NCI-H146 treated with DMSO at 0.1 percent for 48 hours (cell line): ENCODE data around the gene APOB.

Experiments
- DNase-seq: peaks from one replicate; lab custom pipeline; 2025; ENCODE audit not compliant: unreplicated experiment; lab: John Stamatoyannopoulos, UW

The APOB gene

DNA sequence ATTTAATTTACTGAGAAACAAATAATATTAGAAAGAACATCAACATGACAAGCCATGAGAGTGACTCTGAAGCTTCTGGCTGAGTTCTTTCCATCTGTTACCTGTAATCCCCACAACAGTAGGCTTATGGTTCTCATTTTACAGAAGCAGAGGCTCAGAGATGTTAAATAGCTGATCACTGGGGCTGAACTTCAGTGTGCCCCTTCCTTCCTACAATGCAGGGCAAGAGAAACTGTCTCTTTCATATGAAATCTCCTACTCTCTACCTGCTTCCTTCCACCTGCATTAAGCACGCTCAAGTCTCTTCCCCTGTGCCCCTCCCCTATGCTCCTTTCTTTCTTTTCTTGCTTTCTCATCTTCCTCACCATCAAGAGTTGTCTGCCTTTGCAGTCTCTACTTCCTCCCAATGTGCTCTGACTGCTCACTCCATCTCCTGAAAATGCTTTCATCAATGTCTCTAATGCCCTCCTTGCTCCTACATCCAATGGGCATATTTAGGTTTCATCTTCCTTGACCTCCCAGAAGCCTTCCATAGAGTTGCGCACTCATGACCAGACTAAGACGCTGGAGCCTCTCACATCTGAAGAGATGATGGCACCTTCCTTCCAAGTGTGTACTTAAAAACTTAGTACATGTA lies 23.7 kb downstream of the APOB start:
- no peak for DNase-seq

DNA sequence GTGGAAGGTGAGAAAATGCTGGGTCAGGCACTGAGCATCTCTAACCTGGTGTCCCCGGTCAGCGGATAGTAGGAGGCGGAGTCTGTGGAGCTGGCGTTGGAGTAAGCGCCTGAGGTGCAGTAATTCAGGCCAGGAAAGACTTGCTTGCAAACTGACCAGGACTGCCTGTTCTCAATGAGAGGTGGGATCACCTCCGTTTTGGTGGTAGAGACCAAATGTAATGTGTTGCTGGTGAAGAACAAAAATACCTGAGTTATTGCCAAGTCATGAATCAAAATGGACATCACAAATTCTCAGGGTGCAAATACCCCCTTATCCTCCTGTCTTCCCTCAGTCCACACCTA lies 24.2 kb downstream of the APOB start:
- DNase-seq = no peak

- no peak for DNase-seq
Observed at GRCh38 chr2:21019000-21019677, 24.7 kb downstream of the APOB start.

DNA sequence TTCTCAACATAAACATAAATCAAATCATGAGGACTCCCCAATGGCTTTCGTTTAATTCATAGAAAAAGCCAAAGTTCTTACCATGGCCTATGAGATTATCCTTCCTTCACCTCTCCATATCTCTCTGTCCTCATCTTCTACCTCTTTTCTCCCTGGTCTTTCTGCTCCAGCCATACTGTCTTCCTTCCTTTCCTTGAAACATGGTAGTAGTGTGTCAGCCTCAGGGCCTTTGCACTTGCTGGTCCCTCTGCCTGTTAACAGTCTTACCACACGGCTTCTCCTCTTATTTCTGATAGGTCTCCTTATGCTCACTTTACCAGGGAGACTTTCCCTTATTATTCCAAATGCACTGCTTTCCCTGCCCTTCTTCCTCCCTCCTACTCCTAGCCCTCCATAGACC lies 25.6 kb downstream of the APOB start:
- DNase-seq = no peak

- no peak for DNase-seq
Observed at GRCh38 chr2:21017748-21018276, 26.1 kb downstream of the APOB start.

DNA sequence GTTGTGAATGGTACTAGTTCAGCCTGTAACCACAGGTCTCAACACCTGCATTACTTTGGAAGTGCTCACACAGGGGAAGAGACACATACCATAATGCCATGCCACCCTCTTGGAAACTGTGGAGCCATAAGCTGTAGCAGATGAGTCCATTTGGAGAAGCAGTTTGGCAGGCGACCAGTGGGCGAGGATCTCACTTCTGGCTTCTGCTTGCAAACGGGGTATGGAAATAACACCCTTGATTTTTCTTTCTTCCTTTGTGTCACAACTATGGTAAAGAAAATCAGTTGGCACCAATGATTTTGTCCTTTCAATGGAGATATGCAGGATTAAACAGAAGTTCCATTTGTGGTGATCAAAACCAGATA lies 28.6 kb downstream of the APOB start:
- no peak for DNase-seq

GRCh38 chr2:21014364-21015280 lies 29.3 kb downstream of the APOB start:
- no peak for DNase-seq

DNA sequence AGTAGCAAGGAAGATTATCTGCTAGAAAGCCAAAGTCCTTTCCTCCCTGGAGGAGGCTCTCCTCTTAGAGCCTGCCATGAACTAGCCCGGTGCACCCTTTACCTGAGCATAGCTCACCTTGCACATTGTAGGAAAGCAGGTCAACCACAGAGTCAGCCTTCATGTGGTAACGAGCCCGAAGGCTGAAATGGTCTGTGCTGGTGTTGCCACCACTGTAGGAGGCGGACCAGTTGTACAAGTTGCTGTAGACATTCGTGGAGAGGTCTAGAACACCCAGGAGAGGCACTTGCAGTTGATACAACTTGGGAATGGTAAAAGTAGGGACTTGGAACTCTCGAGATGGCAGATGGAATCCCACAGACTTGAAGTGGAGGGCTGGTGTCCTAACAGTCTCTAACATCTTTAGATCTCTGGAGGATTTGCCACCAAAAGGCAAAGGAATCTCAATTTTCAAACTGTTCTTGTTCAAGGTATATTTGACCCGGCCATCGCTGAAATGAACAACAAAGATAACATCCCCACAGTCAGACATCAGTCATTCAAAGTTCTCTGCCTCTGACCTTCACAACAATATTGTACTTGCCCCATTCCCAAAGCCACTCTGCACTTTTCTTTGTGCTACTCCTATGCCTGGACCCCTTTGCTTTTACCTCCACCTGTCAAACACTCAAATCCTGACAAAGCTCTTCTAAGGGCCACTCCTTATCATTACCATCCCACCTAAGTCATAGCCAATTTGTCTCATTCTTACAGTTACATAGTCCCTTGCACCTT lies 30.6 kb downstream of the APOB start:
- no peak for DNase-seq

DNA sequence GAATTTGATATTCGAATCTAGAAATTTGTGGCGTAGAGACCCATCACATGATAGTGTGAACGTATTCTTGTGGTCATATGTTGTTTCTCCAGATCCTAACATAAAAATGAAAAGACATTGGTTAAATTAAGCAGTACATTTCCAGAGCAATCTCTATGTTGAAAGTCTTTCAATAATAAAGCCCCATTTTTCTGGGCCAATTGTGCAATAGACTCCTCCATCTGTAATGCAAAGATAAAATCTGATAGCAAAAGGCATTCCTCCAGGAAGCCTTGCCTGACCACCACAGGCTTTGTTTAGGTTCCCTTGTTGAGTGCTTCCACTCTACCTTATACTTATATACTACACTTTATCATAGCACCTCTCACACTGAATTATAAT lies 31.3 kb downstream of the APOB start:
- no peak for DNase-seq

DNA sequence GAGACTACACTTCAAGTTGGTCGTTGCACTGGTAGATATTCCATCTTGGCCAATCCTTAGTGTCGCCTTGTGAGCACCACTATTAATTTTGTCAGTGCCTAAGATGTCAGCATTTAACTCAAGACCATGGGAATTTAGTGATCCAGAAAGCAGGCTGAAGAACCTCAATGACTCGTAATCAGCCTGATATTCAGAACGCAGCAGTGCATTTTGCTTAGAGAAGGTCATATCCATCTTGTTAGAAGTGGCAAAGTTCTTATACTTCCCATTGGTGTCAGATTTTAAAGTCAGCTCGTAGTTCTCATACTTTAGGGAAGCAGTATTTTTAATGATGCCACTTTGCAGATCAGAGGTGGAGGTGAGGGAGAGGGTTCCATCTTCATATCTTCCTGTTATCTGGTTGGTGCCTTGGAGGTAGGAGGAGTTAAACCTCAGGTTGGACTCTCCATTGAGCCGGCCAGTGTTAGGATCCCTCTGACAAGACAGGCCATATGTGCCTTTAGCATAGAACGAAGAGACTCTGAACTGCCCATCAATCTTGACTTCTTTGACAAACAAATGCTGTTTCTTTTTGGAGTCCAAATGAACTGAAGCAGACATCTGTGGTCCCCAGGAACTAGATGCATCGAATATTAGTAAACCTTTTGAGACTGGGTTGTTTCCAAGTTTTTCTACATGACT lies 31.9 kb downstream of the APOB start:
- DNase-seq = no peak

- no peak for DNase-seq
Observed at GRCh38 chr2:21011453-21011852, 32.4 kb downstream of the APOB start.

DNA sequence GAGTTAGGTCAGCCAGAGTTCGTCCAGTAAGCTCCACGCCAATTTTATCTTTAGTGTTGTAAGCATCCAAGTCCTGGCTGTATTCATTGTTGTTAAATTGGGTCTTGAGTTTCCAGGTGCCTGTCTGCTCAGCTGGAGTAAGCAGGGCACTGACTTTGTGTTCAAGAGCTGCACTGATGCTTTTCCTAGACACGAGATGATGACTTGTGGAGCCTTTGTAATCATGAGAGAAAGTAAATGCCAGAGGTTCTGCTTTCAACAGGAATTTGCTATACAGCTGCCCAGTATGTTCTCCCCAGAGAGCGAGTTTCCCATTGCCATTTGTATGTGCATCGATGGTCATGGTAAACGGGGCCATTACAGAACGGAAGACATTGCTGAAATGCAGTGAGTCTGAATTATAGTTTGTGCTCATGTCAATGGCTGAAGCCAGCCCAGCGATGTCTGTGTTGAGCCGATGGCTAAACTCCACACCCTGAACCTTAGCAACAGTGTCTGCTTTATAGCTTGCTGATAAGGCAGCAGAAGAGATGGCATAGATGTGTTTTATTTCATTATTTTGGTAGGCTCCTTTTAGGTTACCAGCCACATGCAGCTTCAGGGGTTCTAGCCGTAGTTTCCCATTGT lies 32.9 kb downstream of the APOB start:
- DNase-seq = no peak

GRCh38 chr2:21009662-21010225 lies 34.1 kb downstream of the APOB start:
- no peak for DNase-seq

DNA sequence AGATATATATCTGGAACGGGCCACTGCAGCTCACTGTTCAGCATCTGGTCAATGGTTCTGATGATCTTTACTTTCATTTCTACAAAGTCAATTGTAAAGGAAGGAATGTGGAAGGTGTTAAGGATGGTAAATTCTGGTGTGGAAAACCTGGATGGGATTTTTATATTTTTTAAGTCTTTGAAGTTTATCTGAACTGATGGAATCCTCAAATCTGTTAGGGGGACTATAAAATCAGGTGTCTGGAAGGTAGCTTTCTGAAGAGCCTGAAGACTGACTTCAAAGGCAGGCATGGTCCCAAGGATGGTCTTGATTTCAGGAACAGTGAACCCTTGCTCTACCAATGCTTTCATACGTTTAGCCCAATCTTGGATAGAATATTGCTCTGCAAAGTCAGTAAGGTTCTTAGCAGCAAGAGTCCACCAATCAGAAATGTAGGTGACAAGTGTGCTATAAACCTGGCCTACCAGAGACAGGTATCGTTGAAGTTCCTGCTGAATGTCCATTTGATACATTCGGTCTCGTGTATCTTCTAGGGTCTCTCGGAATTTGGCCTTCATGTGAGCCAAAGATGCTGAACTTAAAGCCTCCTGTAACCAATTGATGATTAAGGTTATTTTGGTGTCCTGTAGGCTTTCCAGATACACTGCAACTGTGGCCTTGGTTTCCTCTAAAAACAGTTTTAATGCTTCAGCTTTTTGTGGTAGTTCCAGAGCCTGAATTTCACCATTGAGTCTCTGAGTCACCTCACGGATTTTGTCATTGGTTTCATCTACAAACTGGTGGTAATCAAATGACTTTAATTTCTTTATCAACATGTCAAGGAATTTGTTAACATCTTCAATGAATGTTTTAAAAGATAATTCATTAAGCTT lies 34.8 kb downstream of the APOB start:
- no peak for DNase-seq

- DNase-seq = no peak
Observed at GRCh38 chr2:21008014-21008789, 35.7 kb downstream of the APOB start.

GRCh38 chr2:21007129-21008013 lies 36.5 kb downstream of the APOB start:
- no peak for DNase-seq
